IPS DF 6.9 (cell line): Measurements from ENCODE around the gene PLRG1.

Experiments
- DNase-seq: peaks from one replicate; pipeline ENCODE4 v3.0.0-alpha.2; 2013; ENCODE audit warnings: low read depth, low spot score
- H3K27ac ChIP-seq: one replicate; pipeline ENCODE4 v1.5.1; 2013; ENCODE audit warnings: low read length, control low read depth
- H3K27me3 ChIP-seq: 2 replicates; pipeline ENCODE4 v1.6.1; 2013; ENCODE audit warnings: mild to moderate bottlenecking, low read length; ENCODE audit not compliant: control insufficient read depth, insufficient read depth
- H3K36me3 ChIP-seq: 2 replicates; pipeline ENCODE4 v1.6.1; 2013; ENCODE audit warnings: low read length; ENCODE audit not compliant: control insufficient read depth, insufficient read depth
- H3K4me1 ChIP-seq: 2 replicates; pipeline ENCODE4 v1.6.1; 2013; ENCODE audit warnings: low read length; ENCODE audit not compliant: control insufficient read depth, insufficient read depth
- H3K4me3 ChIP-seq: 2 replicates; pipeline ENCODE4 v1.5.1; 2013; ENCODE audit warnings: mild to moderate bottlenecking, low read length
- H3K9me3 ChIP-seq: 2 replicates; pipeline ENCODE4 v1.6.1; 2013; ENCODE audit warnings: low read length, inconsistent platforms; ENCODE audit not compliant: control insufficient read depth, insufficient read depth
- WGBS: extraction: QIAGEN DNeasy Blood & Tissue Kit; methylation state at CpG from one replicate; pipeline ENCODE4 v1.1.7; 2013; ENCODE audit warnings: mixed read lengths, missing lambda C conversion rate; ENCODE audit not compliant: insufficient read length, insufficient coverage; 5-methylcytosine and 5-hydroxymethylcytosine counted together

The PLRG1 gene

GRCh38 chr4:154588198-154588597 lies 38.0 kb upstream of the PLRG1 start:
- Histone ChIP-seq H3K36me3 (no peaks in the 10 kb centered on the region), H3K9me3 (no peaks in the 10 kb centered on the region), H3K4me3 (no peak overlapping the region), H3K27ac (no peak overlapping the region), H3K27me3 (no peaks in the 10 kb centered on the region), H3K4me1 (no peaks in the 10 kb centered on the region)
- DNase-seq = no peak
- no CpG with 5 or more reads among the region's 2 CpGs for WGBS

- H3K9me3 ChIP-seq = no peaks in the 10 kb centered on the region
- DNase-seq = no peak
- no peaks in the 10 kb centered on the region for H3K4me1 ChIP-seq
- WGBS = no CpG with 5 or more reads among the region's 13 CpGs
- H3K27ac ChIP-seq = no peak overlapping the region
- no peaks in the 10 kb centered on the region for H3K36me3 ChIP-seq
- H3K4me3 ChIP-seq = no peak overlapping the region
- H3K27me3 ChIP-seq = no peaks in the 10 kb centered on the region
Measured at GRCh38 chr4:154586296-154587033, 36.3 kb upstream of the PLRG1 start.

- H3K27ac ChIP-seq = no peak overlapping the region
- no peak for DNase-seq
- H3K9me3 ChIP-seq = no peaks in the 10 kb centered on the region
- no peak overlapping the region for H3K4me3 ChIP-seq
- H3K27me3 ChIP-seq = no peaks in the 10 kb centered on the region
- no peaks in the 10 kb centered on the region for H3K4me1 ChIP-seq
- H3K36me3 ChIP-seq = no peaks in the 10 kb centered on the region
- WGBS = no CpG with 5 or more reads among the region's 10 CpGs
Measured at GRCh38 chr4:154585369-154586018, 35.3 kb upstream of the PLRG1 start.

- Histone ChIP-seq H3K4me3 (no peak overlapping the region), H3K36me3 (no peaks in the 10 kb centered on the region), H3K27me3 (no peaks in the 10 kb centered on the region), H3K9me3 (no peaks in the 10 kb centered on the region), H3K27ac (no peak overlapping the region), H3K4me1 (no peaks in the 10 kb centered on the region)
- no CpG with 5 or more reads among the region's 5 CpGs for WGBS
- no peak for DNase-seq
Measured at GRCh38 chr4:154584259-154584658, 34.1 kb upstream of the PLRG1 start.

GRCh38 chr4:154583677-154584076 lies 33.5 kb upstream of the PLRG1 start:
- Histone ChIP-seq H3K9me3 (no peaks in the 10 kb centered on the region), H3K36me3 (no peaks in the 10 kb centered on the region), H3K27me3 (no peaks in the 10 kb centered on the region), H3K27ac (no peak overlapping the region), H3K4me1 (no peaks in the 10 kb centered on the region), H3K4me3 (no peak overlapping the region)
- DNase-seq = no peak

GRCh38 chr4:154583230-154583629 lies 33.0 kb upstream of the PLRG1 start:
- Histone ChIP-seq H3K27ac (no peak overlapping the region), H3K27me3 (no peaks in the 10 kb centered on the region), H3K4me3 (no peak overlapping the region), H3K9me3 (no peaks in the 10 kb centered on the region), H3K36me3 (no peaks in the 10 kb centered on the region), H3K4me1 (no peaks in the 10 kb centered on the region)
- DNase-seq = no peak
- 100% methylated on average over 1 of the region's 3 CpGs for WGBS

- Histone ChIP-seq H3K9me3 (no peaks in the 10 kb centered on the region), H3K27me3 (no peaks in the 10 kb centered on the region), H3K27ac (no peak overlapping the region), H3K36me3 (no peaks in the 10 kb centered on the region), H3K4me3 (no peak overlapping the region), H3K4me1 (no peaks in the 10 kb centered on the region)
- no CpG with 5 or more reads among the region's 2 CpGs for whole genome bisulfite sequencing
- DNase-seq = no peak
Measured at GRCh38 chr4:154582723-154583122, 32.5 kb upstream of the PLRG1 start.

- no peak overlapping the region for H3K4me3 ChIP-seq
- no peak for DNase-seq
- H3K27me3 ChIP-seq = no peaks in the 10 kb centered on the region
- no peaks in the 10 kb centered on the region for H3K36me3 ChIP-seq
- no peaks in the 10 kb centered on the region for H3K9me3 ChIP-seq
- no peak overlapping the region for H3K27ac ChIP-seq
- H3K4me1 ChIP-seq = no peaks in the 10 kb centered on the region
Measured at GRCh38 chr4:154579927-154580326, 29.7 kb upstream of the PLRG1 start.

GRCh38 chr4:154578919-154579318 lies 28.7 kb upstream of the PLRG1 start:
- no peaks in the 10 kb centered on the region for H3K27me3 ChIP-seq
- no peak overlapping the region for H3K4me3 ChIP-seq
- H3K36me3 ChIP-seq = no peaks in the 10 kb centered on the region
- H3K4me1 ChIP-seq = no peaks in the 10 kb centered on the region
- whole genome bisulfite sequencing = no CpG with 5 or more reads among the region's 1 CpG
- H3K9me3 ChIP-seq = no peaks in the 10 kb centered on the region
- DNase-seq = no peak
- no peak overlapping the region for H3K27ac ChIP-seq

- Histone ChIP-seq H3K9me3 (no peaks in the 10 kb centered on the region), H3K27ac (no peak overlapping the region)
- no CpG with 5 or more reads among the region's 2 CpGs for WGBS
Measured at GRCh38 chr4:154577324-154577723, 27.1 kb upstream of the PLRG1 start.

GRCh38 chr4:154574311-154574710 lies 24.1 kb upstream of the PLRG1 start:
- Histone ChIP-seq H3K27ac (no peak overlapping the region), H3K9me3 (no peaks in the 10 kb centered on the region), H3K4me3 (no peak overlapping the region), H3K4me1 (no peaks in the 10 kb centered on the region), H3K27me3 (no peaks in the 10 kb centered on the region), H3K36me3 (no peaks in the 10 kb centered on the region)
- no peak for DNase-seq
- WGBS = no CpG with 5 or more reads among the region's 3 CpGs

More at GRCh38 chr4:154577324-154577723, 27.1 kb upstream of the PLRG1 start:
- Histone ChIP-seq H3K36me3 (no peaks in the 10 kb centered on the region), H3K4me3 (no peak overlapping the region), H3K4me1 (no peaks in the 10 kb centered on the region), H3K27me3 (no peaks in the 10 kb centered on the region)
- DNase-seq = no peak
